ENCODE measurements around the gene GMDS.

DNA sequence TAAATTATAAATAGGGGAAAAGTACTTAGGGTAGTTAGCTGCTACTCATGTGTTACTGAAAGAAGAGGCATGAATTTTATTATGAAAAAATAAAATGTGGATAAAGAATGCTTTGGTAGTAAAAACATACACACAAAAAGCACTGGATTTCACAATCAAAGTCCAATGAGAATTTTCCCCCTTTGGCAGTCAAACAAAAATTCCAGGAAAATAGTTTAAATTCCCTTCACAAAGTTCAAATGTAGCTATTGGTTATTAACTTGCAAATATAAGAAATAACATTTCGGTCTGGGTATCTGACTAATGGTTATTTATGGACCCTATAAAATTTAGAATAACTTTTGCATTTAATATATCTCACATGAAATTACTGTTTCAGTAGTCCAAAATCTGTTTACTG lies 425.2 kb downstream of the GMDS start:
- no peak for TF ChIP-seq POLR2A (IDR thresholded peaks at IDR 0.05)
- TF ChIP-seq, protein P1, sequence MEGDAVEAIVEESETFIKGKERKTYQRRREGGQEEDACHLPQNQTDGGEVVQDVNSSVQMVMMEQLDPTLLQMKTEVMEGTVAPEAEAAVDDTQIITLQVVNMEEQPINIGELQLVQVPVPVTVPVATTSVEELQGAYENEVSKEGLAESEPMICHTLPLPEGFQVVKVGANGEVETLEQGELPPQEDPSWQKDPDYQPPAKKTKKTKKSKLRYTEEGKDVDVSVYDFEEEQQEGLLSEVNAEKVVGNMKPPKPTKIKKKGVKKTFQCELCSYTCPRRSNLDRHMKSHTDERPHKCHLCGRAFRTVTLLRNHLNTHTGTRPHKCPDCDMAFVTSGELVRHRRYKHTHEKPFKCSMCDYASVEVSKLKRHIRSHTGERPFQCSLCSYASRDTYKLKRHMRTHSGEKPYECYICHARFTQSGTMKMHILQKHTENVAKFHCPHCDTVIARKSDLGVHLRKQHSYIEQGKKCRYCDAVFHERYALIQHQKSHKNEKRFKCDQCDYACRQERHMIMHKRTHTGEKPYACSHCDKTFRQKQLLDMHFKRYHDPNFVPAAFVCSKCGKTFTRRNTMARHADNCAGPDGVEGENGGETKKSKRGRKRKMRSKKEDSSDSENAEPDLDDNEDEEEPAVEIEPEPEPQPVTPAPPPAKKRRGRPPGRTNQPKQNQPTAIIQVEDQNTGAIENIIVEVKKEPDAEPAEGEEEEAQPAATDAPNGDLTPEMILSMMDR (IDR thresholded peaks at IDR 0.05 in 4 of 5, conservative IDR thresholded peaks at IDR 0.05 in 1 of 5): no peak

All from gastrocnemius medialis (tissue), 4 donors.